Keratinocyte (primary cell): ENCODE data around the gene GLT1D1. TPM values are rescaled to one million over a fixed set of nuclear protein-coding genes. Genes with fewer than 3 reads are reported as not detected.

ENCODE experiments used
- DNase-seq: peaks from one replicate; pipeline ENCODE4 v3.0.0-alpha.2; 2011; ENCODE audit warnings: low read depth, missing footprints, low spot score
- FAIRE-seq: peaks from 2 replicates; lab custom pipeline; 2011; peaks lifted over from hg19 to GRCh38; lab: Jason Lieb, UNC
- H2AFZ ChIP-seq: 2 replicates; pipeline ENCODE4 v1.6.0; 2012; ENCODE audit warnings: low read length, control low read depth, inconsistent platforms; ENCODE audit not compliant: control insufficient read depth
- H3K27ac ChIP-seq: 2 replicates; pipeline ENCODE4 v1.5.1; 2011; ENCODE audit warnings: low read length; ENCODE audit not compliant: control insufficient read depth, insufficient read depth
- H3K27me3 ChIP-seq: 3 replicates; pipeline ENCODE4 v1.6.0; 2011; ENCODE audit warnings: low read length; ENCODE audit not compliant: control insufficient read depth, insufficient read depth; ENCODE audit errors: extremely low read depth
- H3K36me3 ChIP-seq, 2 experiments: 2 replicates in 1 of 2; 3 replicates in 1 of 2; pipeline ENCODE4 v1.5.1; 2011; ENCODE audit warnings: low read length in 2 of 2, mild to moderate bottlenecking in 1 of 2; ENCODE audit not compliant: control insufficient read depth in 2 of 2, insufficient read depth in 2 of 2; ENCODE audit errors: extremely low read depth in 1 of 2
- H3K4me1 ChIP-seq: 3 replicates; pipeline ENCODE4 v1.5.1; 2011; ENCODE audit warnings: low read length; ENCODE audit not compliant: control insufficient read depth, insufficient read depth; ENCODE audit errors: extremely low read depth
- H3K4me2 ChIP-seq: 3 replicates; pipeline ENCODE4 v1.6.0; 2011; ENCODE audit warnings: low read depth, low read length; ENCODE audit not compliant: control insufficient read depth, insufficient read depth; ENCODE audit errors: extremely low read depth
- H3K4me3 ChIP-seq, 3 experiments: fragments of 200-600 bp in 1 of 3; sonication (generic) in 1 of 3; 2 replicates in 2 of 3; 3 replicates in 1 of 3; pipeline ENCODE4 v1.5.1; 2011 to 2016; ENCODE audit warnings: low read length in 3 of 3, mild to moderate bottlenecking in 3 of 3, control low read depth in 2 of 3, inconsistent platforms in 1 of 3, low read depth in 1 of 3, mixed read lengths in 1 of 3, mixed run types in 1 of 3, moderate library complexity in 1 of 3; ENCODE audit not compliant: control insufficient read depth in 2 of 3, insufficient read depth in 2 of 3; ENCODE audit errors: extremely low read depth in 1 of 3
- H3K79me2 ChIP-seq: 2 replicates; pipeline ENCODE4 v1.6.0; 2012; ENCODE audit warnings: low read length; ENCODE audit not compliant: control insufficient read depth, insufficient read depth
- H3K9ac ChIP-seq: 3 replicates; pipeline ENCODE4 v1.6.0; 2011; ENCODE audit warnings: low read length; ENCODE audit not compliant: control insufficient read depth, insufficient read depth; ENCODE audit errors: extremely low read depth
- H3K9me1 ChIP-seq: 3 replicates; pipeline ENCODE4 v1.6.0; 2011; ENCODE audit warnings: low read length; ENCODE audit not compliant: control insufficient read depth, insufficient read depth; ENCODE audit errors: extremely low read depth
- H3K9me3 ChIP-seq: 2 replicates; pipeline ENCODE4 v1.5.1; 2012; ENCODE audit warnings: low read depth, low read length; ENCODE audit not compliant: control insufficient read depth
- H4K20me1 ChIP-seq: 3 replicates; pipeline ENCODE4 v1.6.0; 2011; ENCODE audit warnings: low read length; ENCODE audit not compliant: control insufficient read depth, insufficient read depth; ENCODE audit errors: extremely low read depth
- CTCF ChIP-seq, 3 experiments: IDR thresholded peaks in 1 of 3; conservative IDR thresholded peaks in 1 of 3; optimal IDR thresholded peaks in 1 of 3; 2 replicates in 2 of 3; 3 replicates in 1 of 3; pipeline versions ENCODE3 to v1.5.1; 2011; ENCODE audit warnings: low read length in 3 of 3, mild to moderate bottlenecking in 3 of 3, moderate library complexity in 2 of 3, control low read depth in 1 of 3, inconsistent platforms in 1 of 3; ENCODE audit not compliant: insufficient read depth in 2 of 3; ENCODE audit errors: extremely low read depth in 1 of 3
- EZH2 ChIP-seq: IDR thresholded peaks from one replicate; pipeline ENCODE4 v1.6.1; 2012; ENCODE audit warnings: inconsistent platforms, mild to moderate bottlenecking, low read length, moderate library complexity
- dilution Hi-C: fragments of 300-500 bp; cut with MboI; formaldehyde crosslinking; loops from one replicate; pipeline ENCODE4 v1.7.0; 2020; ENCODE audit warnings: low sequenced_read_pairs; ENCODE audit not compliant: extremely low pct_ligation_motif_present
- polyA plus RNA-seq, 5 experiments: library from polyadenylated mRNA; depleted of rRNA in 3 of 5; stranded (reverse) in 3 of 5; stranded (forward) in 1 of 5; unstranded in 1 of 5; fragments of >200 nt; gene quantifications; 1 replicate in 1 of 5; 2 replicates in 3 of 5; 3 replicates in 1 of 5; pipeline versions ENCODE4 v1.2.1 to v1.2.3, GENCODE V29; 2011 to 2012; ENCODE audit warnings: missing spikeins in 2 of 5, low read depth in 1 of 5, low replicate concordance in 1 of 5

Gene GLT1D1
- polyA plus RNA-seq, 1 donor (not counting 4 experiments of a cell fraction or from before 2014, with no cell fraction given) = not detected

DNA sequence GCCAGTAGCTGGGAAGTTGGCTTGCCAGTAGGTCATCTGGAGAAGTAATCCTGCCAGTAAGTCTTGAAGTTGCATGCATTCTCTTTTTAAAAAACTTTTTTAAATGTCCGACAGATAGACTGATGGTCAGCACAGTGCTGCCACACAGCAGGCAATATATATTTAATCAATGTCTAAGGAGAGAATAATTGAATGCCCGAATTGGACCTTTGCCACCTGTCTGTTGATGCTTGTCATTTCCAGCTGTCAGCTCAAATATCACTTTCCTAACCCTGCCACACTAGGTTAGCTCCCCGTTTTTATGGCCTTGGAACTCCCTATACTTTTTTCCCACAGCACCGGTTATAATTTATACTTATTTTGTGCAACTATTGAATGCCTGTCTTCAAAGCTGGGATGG lies 27.4 kb upstream of the GLT1D1 start:
- Histone ChIP-seq H2AFZ (no peak overlapping the region), H3K36me3 (peaks cover 0 to 3% of the 10 kb centered on the region in 2 experiments), H3K9me1 (no peaks in the 10 kb centered on the region), H3K27me3 (no peaks in the 10 kb centered on the region), H3K9me3 (no peaks in the 10 kb centered on the region), H3K4me3 (no peak overlapping the region), H3K4me2 (no peak overlapping the region), H3K27ac (no peak overlapping the region), H3K9ac (no peak overlapping the region), H3K79me2 (peaks cover 28% of the 10 kb centered on the region), H3K4me1 (peaks cover 7% of the 10 kb centered on the region), H4K20me1 (no peaks in the 10 kb centered on the region)
- TF ChIP-seq CTCF (optimal IDR thresholded peaks at IDR 0.05 in 1 of 3, IDR thresholded peaks at IDR 0.05 in 1 of 3, conservative IDR thresholded peaks at IDR 0.05 in 1 of 3; ENCODE audit: extremely low read depth in 1 of 3, insufficient read depth in 2 of 3, low read length in 3 of 3) (no peak), EZH2 (no peak)
- dilution Hi-C loops = no loop called here
- no peak for DNase-seq
- FAIRE-seq = no peak

GRCh38 chr12:128827724-128828123 lies 25.6 kb upstream of the GLT1D1 start:
- Histone ChIP-seq H2AFZ (no peak overlapping the region), H3K79me2 (peaks cover 9% of the 10 kb centered on the region), H3K9me3 (no peaks in the 10 kb centered on the region), H3K27ac (no peak overlapping the region), H3K9me1 (no peaks in the 10 kb centered on the region), H3K4me2 (no peak overlapping the region), H3K36me3 (no peaks in the 10 kb centered on the region), H4K20me1 (no peaks in the 10 kb centered on the region), H3K4me1 (no peaks in the 10 kb centered on the region), H3K27me3 (no peaks in the 10 kb centered on the region), H3K9ac (no peak overlapping the region), H3K4me3 (no peak overlapping the region)
- TF ChIP-seq CTCF (optimal IDR thresholded peaks at IDR 0.05 in 1 of 3, IDR thresholded peaks at IDR 0.05 in 1 of 3, conservative IDR thresholded peaks at IDR 0.05 in 1 of 3; ENCODE audit: extremely low read depth in 1 of 3, insufficient read depth in 2 of 3, low read length in 3 of 3) (no peak), EZH2 (no peak)
- dilution Hi-C loops = no loop called here
- FAIRE-seq (no peak), DNase-seq (no peak)
